Caco-2 (cell line): ENCODE measurements around the gene MICAL3. TPM values are rescaled to one million over a fixed set of nuclear protein-coding genes. Genes with fewer than 3 reads are reported as not detected.

ENCODE experiments used
- BruUV-seq: library from RNA; stranded (reverse); fragments of 400-500 nt; replicated peaks from 2 replicates; lab custom pipeline; 2021; lab: Mats Ljungman, UMichigan
- CTCF ChIA-PET: fragments of 300-600 bp; sonication (Branson Sonifier 250); formaldehyde crosslinking; loops from one replicate; lab custom pipeline; 2022; ENCODE audit warnings: antibody characterized with exemption; lab: Charles Lee
- POLR2A ChIA-PET: fragments of 300-600 bp; sonication (Branson Sonifier 250); formaldehyde crosslinking; loops from one replicate; lab custom pipeline; 2022; ENCODE audit warnings: antibody characterized with exemption; lab: Charles Lee
- DNase-seq, 2 experiments: peaks; one replicate each; pipeline versions ENCODE4 v3.0.0 to v3.0.0-alpha.2; 2020 to 2022
- H3K27me3 ChIP-seq: replicated peaks from 2 replicates; pipeline ENCODE4 v1.6.0; 2011; ENCODE audit warnings: low read length; ENCODE audit not compliant: control insufficient read depth, insufficient read depth
- H3K36me3 ChIP-seq: 2 replicates; pipeline ENCODE4 v1.5.1; 2011; ENCODE audit warnings: low read length; ENCODE audit not compliant: control insufficient read depth, insufficient read depth
- H3K4me1 ChIP-seq: fragments of 250-450 bp; sonication (Bioruptor Pico); 2 replicates; pipeline ENCODE4 v1.5.1; 2020; ENCODE audit warnings: mild to moderate bottlenecking
- H3K4me3 ChIP-seq: 2 replicates; pipeline ENCODE4 v1.5.1; 2011; ENCODE audit warnings: low read depth, mild to moderate bottlenecking, control low read depth, low read length
- H3K9me3 ChIP-seq: fragments of 250-450 bp; sonication (Bioruptor Pico); 2 replicates; pipeline ENCODE4 v1.5.1; 2020; ENCODE audit warnings: mild to moderate bottlenecking, moderate library complexity
- H3K27ac Mint-ChIP-seq: one replicate; pipeline ENCODE4 v1.8.0; 2022; ENCODE audit warnings: mixed read lengths; ENCODE audit not compliant: unreplicated experiment
- H3K27me3 Mint-ChIP-seq: one replicate; pipeline ENCODE4 v1.8.0; 2022; ENCODE audit warnings: mixed read lengths; ENCODE audit not compliant: insufficient read depth, unreplicated experiment
- H3K36me3 Mint-ChIP-seq: one replicate; pipeline ENCODE4 v1.8.0; 2022; ENCODE audit warnings: mild to moderate bottlenecking, mixed read lengths; ENCODE audit not compliant: insufficient read depth, unreplicated experiment
- H3K4me1 Mint-ChIP-seq: one replicate; pipeline ENCODE4 v1.8.0; 2022; ENCODE audit warnings: low read depth, mixed read lengths; ENCODE audit not compliant: unreplicated experiment
- H3K4me3 Mint-ChIP-seq: one replicate; pipeline ENCODE4 v1.8.0; 2022; ENCODE audit warnings: mild to moderate bottlenecking, moderate library complexity, mixed read lengths; ENCODE audit not compliant: unreplicated experiment
- H3K9me3 Mint-ChIP-seq: one replicate; pipeline ENCODE4 v1.8.0; 2022; ENCODE audit warnings: mixed read lengths; ENCODE audit not compliant: unreplicated experiment
- intact Hi-C: fragments of 100-400 bp; cut with micrococcal nuclease; formaldehyde crosslinking; loops from one replicate; pipeline ENCODE4 v1.10.0; 2022; ENCODE audit not compliant: unreplicated experiment
- total RNA-seq: library from RNA; stranded (reverse); gene quantifications from 2 replicates; pipeline ENCODE4 v1.2.3, GENCODE V29; 2022
- TF ChIP-seq, protein P1 (sequence below), 2 experiments: fragments of 200-600 bp in 1 of 2; IDR thresholded peaks; 1 replicate in 1 of 2; 2 replicates in 1 of 2; pipeline versions ENCODE4 v1.5.1 to v1.8.0; 2011 to 2022; ENCODE audit warnings: antibody characterized with exemption in 1 of 2, control low read depth in 1 of 2, inconsistent platforms in 1 of 2, low read depth in 1 of 2, low read length in 1 of 2, mild to moderate bottlenecking in 1 of 2, moderate library complexity in 1 of 2; ENCODE audit not compliant: insufficient read depth in 1 of 2, severe bottlenecking in 1 of 2, unreplicated experiment in 1 of 2

Gene MICAL3
- total RNA-seq, 1 experiment from 2014 or later = 65.6 TPM

DNA sequence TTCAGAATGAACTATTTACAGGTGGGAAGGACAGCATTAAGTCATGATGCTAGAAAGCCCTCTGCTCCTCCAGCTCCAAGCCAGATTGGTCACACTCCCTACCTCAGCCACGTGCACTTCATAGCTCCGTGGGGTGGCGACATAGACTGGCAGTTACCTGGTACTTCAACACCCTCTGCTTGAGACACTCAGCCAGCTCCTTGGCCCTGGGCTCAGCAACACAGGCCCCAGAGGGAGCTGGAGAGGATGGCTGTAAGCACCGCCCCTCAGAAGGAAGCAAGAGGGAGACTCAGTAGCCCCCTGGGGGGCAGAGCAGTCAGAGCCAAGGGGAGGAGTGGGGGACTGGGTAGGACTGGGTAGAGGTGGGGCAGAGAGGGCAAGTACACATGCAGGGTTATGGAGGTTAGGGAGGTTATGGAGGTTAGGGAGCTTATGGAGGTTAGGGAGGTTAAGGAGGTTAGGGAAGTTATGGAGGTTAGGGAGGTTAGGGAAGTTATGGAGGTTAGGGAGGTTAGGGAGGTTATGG, 148.0 kb downstream of the MICAL3 start:
- Mint-ChIP-seq H3K27me3 (no peaks in the 10 kb centered on the region), H3K9me3 (no peaks in the 10 kb centered on the region), H3K36me3 (peaks cover 25% of the 10 kb centered on the region), H3K4me3 (no peak overlapping the region), H3K27ac (no peak overlapping the region), H3K4me1 (peaks cover 9% of the 10 kb centered on the region)
- TF ChIP-seq, protein P1, sequence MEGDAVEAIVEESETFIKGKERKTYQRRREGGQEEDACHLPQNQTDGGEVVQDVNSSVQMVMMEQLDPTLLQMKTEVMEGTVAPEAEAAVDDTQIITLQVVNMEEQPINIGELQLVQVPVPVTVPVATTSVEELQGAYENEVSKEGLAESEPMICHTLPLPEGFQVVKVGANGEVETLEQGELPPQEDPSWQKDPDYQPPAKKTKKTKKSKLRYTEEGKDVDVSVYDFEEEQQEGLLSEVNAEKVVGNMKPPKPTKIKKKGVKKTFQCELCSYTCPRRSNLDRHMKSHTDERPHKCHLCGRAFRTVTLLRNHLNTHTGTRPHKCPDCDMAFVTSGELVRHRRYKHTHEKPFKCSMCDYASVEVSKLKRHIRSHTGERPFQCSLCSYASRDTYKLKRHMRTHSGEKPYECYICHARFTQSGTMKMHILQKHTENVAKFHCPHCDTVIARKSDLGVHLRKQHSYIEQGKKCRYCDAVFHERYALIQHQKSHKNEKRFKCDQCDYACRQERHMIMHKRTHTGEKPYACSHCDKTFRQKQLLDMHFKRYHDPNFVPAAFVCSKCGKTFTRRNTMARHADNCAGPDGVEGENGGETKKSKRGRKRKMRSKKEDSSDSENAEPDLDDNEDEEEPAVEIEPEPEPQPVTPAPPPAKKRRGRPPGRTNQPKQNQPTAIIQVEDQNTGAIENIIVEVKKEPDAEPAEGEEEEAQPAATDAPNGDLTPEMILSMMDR (IDR thresholded peaks at IDR 0.05; ENCODE audit: insufficient read depth in 1 of 2, low read depth in 1 of 2, low read length in 1 of 2, severe bottlenecking in 1 of 2, unreplicated experiment in 1 of 2) = no peak
- no peak overlapping the region for H3K4me3 ChIP-seq
- DNase-seq = no peak
- peaks cover 2% of the 10 kb centered on the region for H3K36me3 ChIP-seq
- no peaks in the 10 kb centered on the region for H3K27me3 ChIP-seq
- CTCF ChIA-PET = interaction anchor here (0.7 to 0.8 kb wide), 2 partner anchors 46 to 200 kb away, joined by 3 read pairs; no protein-coding TSS in a partner anchor
- no peaks in the 10 kb centered on the region for H3K9me3 ChIP-seq
- intact Hi-C loops = no loop called here
- POLR2A ChIA-PET = no interaction called here
- no TSS peak for BruUV-seq
- no peaks in the 10 kb centered on the region for H3K4me1 ChIP-seq

DNA sequence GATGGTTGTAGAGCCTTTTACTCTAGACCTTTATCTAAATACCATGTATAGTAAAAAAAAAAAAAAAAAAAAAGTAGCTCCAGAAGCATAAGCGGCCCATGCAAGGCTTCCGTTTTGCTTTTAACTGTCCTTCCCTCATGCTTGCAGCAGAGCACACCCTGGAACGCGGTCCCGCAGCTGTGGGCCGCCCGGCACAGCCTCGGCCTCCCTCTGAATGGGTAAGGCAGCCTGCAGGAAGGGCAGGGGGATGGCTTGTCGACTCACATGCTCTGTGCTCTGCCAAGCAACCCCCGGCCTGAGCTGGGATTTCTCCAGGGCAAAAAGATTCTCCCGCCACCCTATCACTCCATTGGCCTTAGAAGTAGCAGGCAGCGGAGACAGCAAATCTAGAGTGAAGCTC, 148.7 kb downstream of the MICAL3 start:
- no TSS peak for BruUV-seq
- Histone ChIP-seq H3K27me3 (no peaks in the 10 kb centered on the region), H3K9me3 (no peaks in the 10 kb centered on the region), H3K4me1 (no peaks in the 10 kb centered on the region), H3K36me3 (peaks cover 2% of the 10 kb centered on the region), H3K4me3 (no peak overlapping the region)
- Mint-ChIP-seq H3K4me1 (peaks cover 11% of the 10 kb centered on the region), H3K9me3 (no peaks in the 10 kb centered on the region), H3K36me3 (peaks cover 25% of the 10 kb centered on the region), H3K27ac (no peak overlapping the region), H3K4me3 (no peak overlapping the region), H3K27me3 (no peaks in the 10 kb centered on the region)
- POLR2A ChIA-PET = no interaction called here
- CTCF ChIA-PET = interaction anchor here (0.7 to 0.8 kb wide), 2 partner anchors 45 to 200 kb away, joined by 3 read pairs; no protein-coding TSS in a partner anchor
- intact Hi-C loops = no loop called here
- DNase-seq = no peak
- TF ChIP-seq, protein P1 (IDR thresholded peaks at IDR 0.05; ENCODE audit: insufficient read depth in 1 of 2, low read depth in 1 of 2, low read length in 1 of 2, severe bottlenecking in 1 of 2, unreplicated experiment in 1 of 2) = no peak

DNA sequence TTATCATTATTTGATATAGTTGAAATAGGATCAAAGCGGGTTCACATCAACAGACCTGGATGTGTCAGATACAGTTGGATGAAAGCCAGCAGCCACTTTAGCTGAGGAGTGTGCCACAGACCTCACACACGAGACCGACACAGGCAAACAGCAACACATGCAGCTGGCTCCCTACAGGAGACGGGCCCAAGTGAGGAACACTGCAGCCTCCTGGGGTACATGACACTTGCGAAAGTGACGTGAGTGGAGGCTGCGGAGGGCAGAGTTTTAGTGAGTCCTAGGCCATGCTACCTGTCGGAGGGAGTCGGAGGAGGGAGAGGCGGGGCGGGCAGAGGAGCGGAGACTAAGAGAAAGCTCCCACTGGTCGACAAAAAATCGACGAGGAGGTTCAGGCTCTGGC, 149.2 kb downstream of the MICAL3 start:
- H3K4me1 Mint-ChIP-seq = peaks cover 11% of the 10 kb centered on the region
- intact Hi-C loops = no loop called here
- H3K27ac Mint-ChIP-seq = no peak overlapping the region
- H3K9me3 Mint-ChIP-seq = no peaks in the 10 kb centered on the region
- H3K27me3 Mint-ChIP-seq = no peaks in the 10 kb centered on the region
- TF ChIP-seq, protein P1 (IDR thresholded peaks at IDR 0.05; ENCODE audit: insufficient read depth in 1 of 2, low read depth in 1 of 2, low read length in 1 of 2, severe bottlenecking in 1 of 2, unreplicated experiment in 1 of 2) = no peak
- no peak overlapping the region for H3K4me3 Mint-ChIP-seq
- Histone ChIP-seq H3K4me3 (no peak overlapping the region), H3K9me3 (no peaks in the 10 kb centered on the region), H3K36me3 (peaks cover 2% of the 10 kb centered on the region; the same call in 1 of the 2 replicates), H3K4me1 (no peaks in the 10 kb centered on the region), H3K27me3 (no peaks in the 10 kb centered on the region)
- ChIA-PET CTCF (no interaction called here), POLR2A (no interaction called here)
- BruUV-seq = no TSS peak
- no peak for DNase-seq
- peaks cover 24% of the 10 kb centered on the region for H3K36me3 Mint-ChIP-seq
